HG03097 (cell line): Measurements from ENCODE around the gene PLCL2.
A peak's percentile ranks its signal among the peaks of the same experiment; 100 is the strongest.

Experiments
- ATAC-seq: cut with Tn5 transposase; IDR thresholded peaks from one replicate; pipeline ENCODE4 v1.9.1; 2021; ENCODE audit not compliant: unreplicated experiment, low FRiP score

PLCL2 gene

GRCh38 chr3:17003457-17003856 is 118.7 kb downstream of the PLCL2 start:
- ATAC-seq = no peak

DNA sequence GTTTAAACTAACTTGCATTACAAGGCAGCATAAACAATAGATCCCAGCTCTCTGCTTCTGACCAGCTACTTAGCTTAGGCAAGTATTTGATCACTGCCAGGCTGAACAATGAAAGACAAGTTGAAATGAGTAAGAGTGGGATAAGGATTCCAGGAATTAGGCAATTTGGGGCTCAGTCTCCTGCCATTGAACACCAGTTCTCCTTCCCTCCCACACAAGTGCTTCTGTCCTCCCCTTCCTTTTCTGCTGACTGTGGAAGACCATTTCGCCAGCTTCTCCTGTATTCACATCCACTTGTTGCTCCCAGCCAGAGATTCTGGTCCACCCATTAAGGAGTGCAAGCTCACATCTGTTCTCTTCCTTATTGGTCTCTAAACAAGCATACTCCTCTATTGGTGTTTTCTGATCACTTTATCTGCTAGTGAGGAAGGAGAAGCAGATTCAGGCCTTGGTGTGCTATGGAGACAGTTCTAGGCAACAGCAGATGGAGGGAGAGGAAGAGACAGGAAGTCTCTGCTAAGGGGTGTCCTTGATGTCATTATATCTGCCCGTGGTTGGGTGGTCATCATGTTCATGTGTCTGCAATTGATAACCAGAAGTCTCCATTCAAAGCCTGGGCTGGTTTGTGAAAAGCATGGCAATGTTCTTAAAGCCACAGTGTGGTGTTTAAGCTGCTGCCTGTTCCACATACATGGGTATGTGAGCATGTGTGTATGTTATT is 121.5 kb downstream of the PLCL2 start:
- ATAC-seq = no peak

DNA sequence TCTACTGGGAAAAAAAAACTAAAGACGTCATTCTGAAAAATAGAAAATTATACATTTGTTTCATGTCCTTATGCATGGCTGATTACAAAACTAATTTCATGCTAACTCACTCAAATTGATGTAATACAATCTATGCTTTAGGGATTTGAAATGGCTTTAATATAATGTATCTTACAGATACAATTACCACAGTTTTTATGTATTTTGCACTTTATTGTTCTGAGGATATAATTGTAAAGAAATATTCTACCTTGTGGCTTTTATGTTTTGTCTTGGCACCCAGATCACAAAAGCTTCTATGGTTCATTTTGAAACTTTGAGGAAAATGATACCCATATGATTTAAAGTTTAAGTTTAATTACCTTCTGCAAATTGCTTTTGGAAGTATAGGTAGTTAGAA is 122.5 kb downstream of the PLCL2 start:
- no peak for ATAC-seq

DNA sequence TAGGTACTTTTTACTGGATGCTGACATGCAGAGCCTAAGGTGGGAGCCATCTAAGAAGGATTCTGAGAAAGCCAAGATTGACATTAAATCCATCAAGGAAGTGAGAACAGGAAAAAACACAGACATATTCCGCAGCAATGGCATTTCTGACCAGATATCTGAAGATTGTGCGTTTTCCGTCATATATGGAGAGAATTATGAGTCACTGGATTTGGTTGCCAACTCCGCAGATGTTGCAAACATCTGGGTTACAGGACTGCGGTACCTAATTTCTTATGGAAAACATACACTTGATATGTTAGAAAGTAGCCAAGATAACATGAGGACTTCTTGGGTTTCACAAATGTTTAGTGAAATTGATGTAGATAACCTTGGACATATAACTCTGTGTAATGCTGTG is 125.1 kb downstream of the PLCL2 start:
- ATAC-seq = no peak

GRCh38 chr3:17011728-17012338 is 127.1 kb downstream of the PLCL2 start:
- ATAC-seq = no peak

DNA sequence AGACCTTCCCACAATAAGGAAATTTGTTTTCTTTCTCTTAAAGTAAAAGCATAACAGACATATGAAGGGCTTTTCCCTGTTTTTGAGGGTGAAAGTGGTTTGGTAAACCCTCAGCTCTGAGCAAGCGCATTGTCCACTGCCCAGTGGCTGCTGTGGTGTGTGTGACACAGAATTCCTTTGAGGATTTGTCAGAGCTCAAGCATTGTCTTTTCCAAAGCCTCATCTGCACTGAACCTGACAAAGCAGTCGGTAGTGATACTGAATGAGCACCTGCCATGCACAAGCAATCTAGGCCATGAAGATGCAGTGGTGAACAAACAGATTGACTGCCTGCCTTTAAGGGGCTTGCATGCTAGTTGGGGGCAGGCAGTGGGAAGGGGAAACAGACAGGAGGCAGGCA is 128.3 kb downstream of the PLCL2 start:
- ATAC-seq = no peak

DNA sequence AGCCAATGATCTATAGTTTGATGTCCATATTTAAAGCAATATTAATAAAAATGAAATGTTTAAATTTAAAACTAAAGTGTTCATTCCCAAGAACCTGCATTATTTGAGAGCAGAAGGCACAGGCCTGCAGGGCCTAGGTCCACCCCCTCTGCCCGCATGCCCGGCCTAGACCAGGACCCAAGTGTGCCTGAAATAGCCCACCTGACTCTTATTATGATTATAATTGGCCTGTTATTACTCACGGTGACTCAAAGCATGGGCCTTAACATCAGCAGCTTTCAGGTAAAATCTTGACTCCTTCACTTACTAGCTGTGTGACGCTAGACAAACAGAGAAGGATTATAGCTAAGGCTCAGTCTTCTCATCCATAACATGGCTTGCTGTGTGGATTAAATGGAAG is 128.8 kb downstream of the PLCL2 start:
- ATAC-seq = no peak

DNA sequence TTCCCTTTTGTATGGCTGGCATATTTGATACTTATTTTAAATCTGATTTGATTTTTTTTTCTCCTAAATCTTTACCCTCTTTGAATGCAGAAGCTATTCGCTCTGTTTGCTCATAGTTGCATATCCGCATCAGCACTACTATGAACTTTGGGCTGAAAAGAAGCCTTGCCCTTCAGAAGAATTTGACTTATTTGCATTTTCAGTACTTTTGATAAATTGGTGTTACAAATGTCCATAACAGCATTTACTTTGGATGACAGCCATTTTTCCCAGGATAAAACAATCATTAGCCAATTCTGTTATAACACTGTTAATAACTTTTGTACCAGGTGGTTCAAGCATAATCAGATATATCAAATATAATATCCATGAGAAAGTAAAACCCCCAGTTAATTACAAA is 129.5 kb downstream of the PLCL2 start:
- no peak for ATAC-seq

DNA sequence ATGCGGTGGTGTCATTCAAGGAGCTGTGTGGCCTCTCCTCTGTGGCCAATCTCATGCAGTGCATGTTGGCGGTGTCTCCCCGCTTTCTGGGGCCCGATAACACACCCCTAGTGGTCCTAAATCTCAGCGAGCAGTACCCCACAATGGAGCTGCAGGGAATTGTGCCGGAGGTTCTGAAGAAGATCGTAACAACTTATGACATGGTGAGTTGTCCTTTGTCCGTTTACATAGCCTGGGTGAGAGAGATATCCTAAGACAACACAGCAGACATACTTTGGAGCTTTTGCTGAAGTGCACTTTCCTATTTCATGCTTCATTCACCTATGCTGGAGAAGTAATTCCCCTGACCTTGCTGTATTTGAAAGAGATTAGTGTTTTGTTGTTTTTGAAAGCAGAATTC is 130.0 kb downstream of the PLCL2 start:
- no peak for ATAC-seq

GRCh38 chr3:17021614-17022013 is 136.9 kb downstream of the PLCL2 start:
- ATAC-seq = no peak

GRCh38 chr3:17023006-17023664 is 138.4 kb downstream of the PLCL2 start:
- ATAC-seq = peak; percentile 90

- no peak for ATAC-seq
These were observed 140.9 kb downstream of the PLCL2 start for GRCh38 chr3:17025594-17026139.

DNA sequence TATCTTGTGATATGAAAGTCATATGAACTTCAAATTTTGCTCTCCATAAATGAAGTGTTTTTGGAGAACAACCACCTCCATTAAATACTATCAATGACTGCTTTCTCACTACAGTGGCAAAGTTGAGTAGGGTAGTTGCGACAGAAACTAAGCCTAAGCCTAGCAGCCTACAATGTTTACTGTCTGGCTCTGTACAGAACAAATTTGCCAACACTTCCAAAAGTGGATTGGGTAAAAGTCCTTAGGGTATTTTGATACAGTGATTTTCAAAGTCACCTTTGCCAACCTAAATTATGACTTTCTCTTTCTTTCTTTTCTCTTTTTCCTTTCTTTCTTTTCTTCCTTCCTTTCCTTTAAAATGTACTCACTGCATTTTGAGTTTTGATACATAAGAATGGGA is 142.6 kb downstream of the PLCL2 start:
- ATAC-seq = no peak

DNA sequence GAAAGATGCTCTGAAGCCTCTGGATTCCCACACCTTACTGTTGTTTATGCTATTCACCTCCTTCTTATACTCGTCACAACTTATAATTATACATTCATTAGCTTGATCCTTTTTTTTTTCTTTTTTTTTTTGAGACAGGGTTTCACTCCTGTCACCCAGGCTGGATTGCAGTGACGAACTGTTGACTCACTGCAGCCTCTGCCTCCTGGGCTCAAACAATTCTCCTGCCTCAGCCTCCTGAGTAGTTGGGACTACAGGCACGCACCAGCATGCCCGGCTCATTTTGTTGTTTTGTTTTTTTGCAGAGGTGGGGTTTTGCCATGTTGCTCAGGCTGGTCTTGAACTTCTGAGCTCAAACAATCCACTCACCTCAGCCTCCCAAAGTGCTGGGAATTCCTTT is 143.6 kb downstream of the PLCL2 start:
- ATAC-seq = no peak

GRCh38 chr3:17030438-17030837 is 145.7 kb downstream of the PLCL2 start:
- ATAC-seq = no peak

- ATAC-seq = no peak
These were observed 146.3 kb downstream of the PLCL2 start for GRCh38 chr3:17030956-17031652.

DNA sequence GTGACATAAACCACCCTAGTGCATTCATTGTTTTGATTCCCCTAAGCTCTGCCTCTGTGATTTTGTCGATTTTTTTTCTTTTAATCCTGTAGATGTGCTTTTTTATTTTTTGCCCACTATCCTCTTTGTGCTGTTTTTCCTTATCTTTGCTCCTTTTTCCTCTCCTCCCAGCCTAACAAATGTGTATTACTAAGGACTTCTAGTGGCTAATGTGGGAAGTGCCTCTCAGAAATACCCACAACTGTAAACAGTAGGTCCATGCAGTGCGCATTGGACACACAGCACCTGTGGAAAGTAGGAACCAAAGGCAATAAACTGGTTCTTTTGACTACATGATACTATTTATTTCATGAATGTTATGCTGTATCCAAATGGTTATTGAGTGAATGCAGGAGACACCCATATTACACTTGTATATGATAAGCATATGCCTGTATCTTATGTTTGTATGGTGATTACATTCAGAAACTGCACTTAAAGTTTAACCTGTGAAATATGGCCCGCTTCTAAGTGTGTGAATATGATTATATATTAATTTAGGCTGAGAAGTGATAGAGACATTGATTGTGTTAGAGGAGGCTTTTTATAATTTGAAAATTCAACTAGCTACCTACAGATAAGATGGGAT is 147.8 kb downstream of the PLCL2 start:
- ATAC-seq = no peak

DNA sequence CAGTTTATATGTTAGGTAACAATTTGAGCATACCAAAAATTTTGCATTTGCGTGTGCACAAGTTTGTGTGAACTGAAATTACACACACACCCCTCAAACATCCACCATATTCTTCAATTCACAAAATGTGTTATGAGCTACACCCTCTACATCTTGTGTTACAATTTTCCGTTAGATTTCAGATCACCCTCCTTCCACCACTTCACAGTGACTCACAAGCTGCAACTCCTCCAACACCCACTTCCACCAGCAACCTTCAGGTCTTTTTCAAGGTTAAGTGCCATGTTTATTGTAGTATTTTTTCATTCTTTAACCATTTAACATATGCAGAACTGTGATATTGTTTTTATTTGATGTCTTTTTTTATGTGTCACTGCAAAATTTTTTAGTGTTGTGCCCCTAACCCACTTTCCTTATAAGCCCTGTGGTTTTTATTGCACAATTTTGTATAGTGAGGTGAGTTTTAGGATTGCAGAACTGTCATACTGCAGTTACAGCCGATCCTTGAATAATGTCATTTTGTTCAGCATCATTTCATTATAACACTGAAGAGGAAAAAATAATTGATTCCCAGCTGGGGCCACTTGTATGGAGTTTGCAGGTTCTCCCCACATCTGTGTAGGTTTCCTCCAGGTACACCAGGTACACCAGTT is 148.9 kb downstream of the PLCL2 start:
- no peak for ATAC-seq

DNA sequence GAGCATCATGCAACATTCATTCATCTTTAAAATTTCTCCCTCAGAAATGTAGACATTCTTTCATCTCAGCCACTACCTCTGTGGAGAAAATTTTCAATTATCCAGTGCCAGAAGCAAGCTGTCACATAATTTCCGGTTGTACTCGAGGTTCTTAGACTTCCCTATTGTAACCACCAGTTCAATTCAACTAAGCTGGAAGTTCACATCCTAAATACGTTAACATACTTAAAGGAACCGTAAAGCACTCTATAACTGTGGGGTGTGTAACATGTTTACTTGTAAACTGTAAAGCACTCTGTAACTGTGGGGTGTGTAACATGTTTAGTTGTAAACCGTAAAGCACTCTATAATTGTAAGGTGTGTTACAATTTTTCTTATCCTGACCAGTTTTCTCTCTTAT is 150.3 kb downstream of the PLCL2 start:
- no peak for ATAC-seq

DNA sequence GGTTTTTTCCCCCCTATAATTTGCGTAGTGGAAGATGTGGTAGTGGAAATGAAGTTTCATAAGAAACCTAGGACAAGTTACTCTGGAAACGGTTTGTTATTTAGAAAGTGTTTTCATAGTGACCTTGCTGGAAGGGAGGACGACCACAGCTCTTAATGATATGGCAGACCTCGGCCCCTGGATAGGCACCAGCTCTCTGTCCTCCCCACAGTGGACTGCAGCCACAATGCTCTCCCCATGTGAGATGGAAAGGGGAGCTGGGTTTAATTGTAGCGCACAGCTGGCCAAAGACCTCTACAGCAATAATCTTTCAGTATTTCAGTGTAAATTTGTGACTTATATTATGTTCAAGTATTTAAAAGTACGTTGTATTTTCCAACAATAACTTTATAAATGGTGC is 151.2 kb downstream of the PLCL2 start:
- ATAC-seq = no peak
